Measurements from ENCODE around the gene SCN5A. TPM values are rescaled to one million over a fixed set of nuclear protein-coding genes. Genes with fewer than 3 reads are reported as not detected.

SCN5A gene
- total RNA-seq, 2 experiments from 2014 or later, result 0.20 to 0.52 TPM

DNA sequence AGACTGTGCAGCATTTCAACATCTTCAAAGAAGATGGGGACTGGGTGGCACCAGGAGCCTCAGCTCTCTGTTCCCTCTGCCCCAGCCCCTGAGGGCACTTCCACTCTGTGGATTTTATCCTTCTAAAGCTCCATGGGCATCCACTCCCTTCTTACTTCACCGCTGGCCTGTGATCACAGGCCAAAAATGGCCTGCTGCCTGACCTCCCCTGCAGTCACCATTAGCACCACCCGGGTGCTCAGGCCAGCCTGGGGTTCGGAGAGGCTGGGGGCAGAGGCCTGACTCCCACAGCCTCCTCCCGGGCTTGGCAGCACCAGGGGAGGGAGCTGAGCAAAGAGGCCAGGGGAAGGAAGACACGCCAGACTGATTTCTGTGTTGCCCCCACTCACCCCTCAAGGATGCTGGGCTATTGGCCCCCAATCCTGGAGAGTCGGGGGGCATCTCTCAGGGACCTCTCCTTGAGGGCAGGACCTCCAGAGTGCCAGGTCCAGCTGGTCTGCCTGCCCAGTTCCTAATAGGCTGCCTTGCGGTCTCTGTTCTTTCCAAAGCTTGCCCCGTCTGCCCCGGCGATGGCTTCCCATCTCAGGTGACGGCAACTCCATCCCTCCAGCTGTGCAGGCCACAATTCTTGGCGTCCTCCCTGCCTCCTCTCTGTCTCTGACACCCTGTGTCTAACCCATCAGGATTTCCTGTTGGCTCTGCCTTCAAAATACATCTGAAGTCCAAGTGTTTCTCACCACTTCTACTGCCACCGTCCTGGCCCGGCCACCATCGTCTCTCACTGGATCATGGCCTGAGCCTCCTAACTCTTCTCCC is 86.2 kb downstream of the SCN5A start:
- TF ChIP-seq, protein P1, sequence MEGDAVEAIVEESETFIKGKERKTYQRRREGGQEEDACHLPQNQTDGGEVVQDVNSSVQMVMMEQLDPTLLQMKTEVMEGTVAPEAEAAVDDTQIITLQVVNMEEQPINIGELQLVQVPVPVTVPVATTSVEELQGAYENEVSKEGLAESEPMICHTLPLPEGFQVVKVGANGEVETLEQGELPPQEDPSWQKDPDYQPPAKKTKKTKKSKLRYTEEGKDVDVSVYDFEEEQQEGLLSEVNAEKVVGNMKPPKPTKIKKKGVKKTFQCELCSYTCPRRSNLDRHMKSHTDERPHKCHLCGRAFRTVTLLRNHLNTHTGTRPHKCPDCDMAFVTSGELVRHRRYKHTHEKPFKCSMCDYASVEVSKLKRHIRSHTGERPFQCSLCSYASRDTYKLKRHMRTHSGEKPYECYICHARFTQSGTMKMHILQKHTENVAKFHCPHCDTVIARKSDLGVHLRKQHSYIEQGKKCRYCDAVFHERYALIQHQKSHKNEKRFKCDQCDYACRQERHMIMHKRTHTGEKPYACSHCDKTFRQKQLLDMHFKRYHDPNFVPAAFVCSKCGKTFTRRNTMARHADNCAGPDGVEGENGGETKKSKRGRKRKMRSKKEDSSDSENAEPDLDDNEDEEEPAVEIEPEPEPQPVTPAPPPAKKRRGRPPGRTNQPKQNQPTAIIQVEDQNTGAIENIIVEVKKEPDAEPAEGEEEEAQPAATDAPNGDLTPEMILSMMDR (IDR thresholded peaks at IDR 0.05), result no peak
- intact Hi-C loops (cut with micrococcal nuclease), result no loop called here
- POLR2A ChIA-PET, result no interaction called here
- Mint-ChIP-seq H3K4me1 (ENCODE audit: low read depth) (no peaks in the 10 kb centered on the region), H3K36me3 (ENCODE audit: low read depth) (no peaks in the 10 kb centered on the region), H3K4me3 (no peak overlapping the region), H3K27me3 (no peaks in the 10 kb centered on the region), H3K9me3 (no peaks in the 10 kb centered on the region), H3K27ac (no peak overlapping the region)
- CTCF ChIA-PET, result no interaction called here
- ATAC-seq (no peak), DNase-seq (no peak)

DNA sequence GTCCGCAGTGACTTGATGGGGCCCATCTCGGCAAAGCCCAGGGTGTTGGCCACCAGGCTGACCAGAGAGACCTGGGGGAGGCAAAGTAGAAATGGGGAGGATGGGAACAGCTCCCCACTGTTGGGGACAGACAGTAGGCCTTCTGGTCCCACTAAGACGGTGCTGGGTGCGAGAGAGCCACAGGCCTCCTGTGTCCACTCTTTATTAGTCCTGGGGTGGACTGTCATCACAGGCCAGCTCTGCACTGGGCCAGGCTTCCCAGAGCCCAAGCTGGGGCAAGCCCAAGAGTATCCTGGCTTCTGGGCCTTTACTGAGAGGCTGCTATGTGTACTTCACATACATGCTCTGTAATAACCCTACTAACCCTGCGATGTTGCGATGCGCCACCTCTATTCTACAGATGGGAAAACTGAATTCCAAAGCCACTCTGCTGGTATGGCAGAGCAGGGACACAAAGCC is 87.0 kb downstream of the SCN5A start:
- no peak for ATAC-seq
- TF ChIP-seq, protein P1 (IDR thresholded peaks at IDR 0.05), result no peak
- H3K4me3 Mint-ChIP-seq, result no peak overlapping the region
- DNase-seq, result no peak
- no peaks in the 10 kb centered on the region for H3K27me3 Mint-ChIP-seq
- no peak overlapping the region for H3K27ac Mint-ChIP-seq
- H3K4me1 Mint-ChIP-seq (ENCODE audit: low read depth), result no peaks in the 10 kb centered on the region
- no peaks in the 10 kb centered on the region for H3K36me3 Mint-ChIP-seq (ENCODE audit: low read depth)
- intact Hi-C loops (cut with micrococcal nuclease), result no loop called here
- POLR2A ChIA-PET, result no interaction called here
- no peaks in the 10 kb centered on the region for H3K9me3 Mint-ChIP-seq
- CTCF ChIA-PET, result no interaction called here

DNA sequence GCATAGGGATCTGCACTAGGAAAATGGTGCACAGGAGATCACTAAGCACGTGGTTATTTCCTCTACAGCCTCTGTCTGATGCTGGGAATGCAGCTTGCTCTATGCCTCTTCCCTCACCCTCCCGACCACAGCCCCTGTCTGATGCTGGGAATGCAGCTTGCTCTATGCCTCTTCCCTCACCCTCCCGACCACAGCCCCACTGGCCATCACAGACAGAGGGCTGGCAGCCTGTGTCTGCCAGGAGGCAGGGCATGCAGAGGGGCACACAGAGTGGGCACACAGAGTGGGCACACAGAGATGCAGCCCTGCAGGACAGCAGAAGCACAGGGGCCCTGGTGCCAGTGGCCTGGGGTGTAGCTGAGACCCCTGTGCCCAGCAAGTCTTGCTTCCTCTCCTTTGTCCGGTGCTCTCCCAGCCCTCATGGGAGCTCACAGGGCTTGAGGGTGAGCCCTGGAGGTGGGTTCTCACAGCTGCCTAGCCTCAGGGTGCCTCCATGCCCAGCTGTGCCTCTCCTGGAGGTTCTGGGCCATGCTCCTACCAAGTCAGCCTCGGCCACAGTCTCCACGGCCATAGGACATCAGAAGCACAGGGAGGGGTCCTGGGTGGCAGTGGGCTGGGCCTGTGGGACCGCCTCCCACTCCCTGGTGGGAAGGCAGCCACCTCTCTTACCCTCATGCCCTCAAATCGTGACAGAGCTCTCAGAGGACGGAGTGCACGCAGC is 87.6 kb downstream of the SCN5A start:
- TF ChIP-seq, protein P1 (IDR thresholded peaks at IDR 0.05), result no peak
- ChIA-PET POLR2A (no interaction called here), CTCF (no interaction called here)
- Mint-ChIP-seq H3K36me3 (ENCODE audit: low read depth) (no peaks in the 10 kb centered on the region), H3K9me3 (no peaks in the 10 kb centered on the region), H3K4me1 (ENCODE audit: low read depth) (no peaks in the 10 kb centered on the region), H3K4me3 (no peak overlapping the region), H3K27ac (no peak overlapping the region), H3K27me3 (no peaks in the 10 kb centered on the region)
- DNase-seq (no peak), ATAC-seq (no peak)
- intact Hi-C loops (cut with micrococcal nuclease), result no loop called here

DNA sequence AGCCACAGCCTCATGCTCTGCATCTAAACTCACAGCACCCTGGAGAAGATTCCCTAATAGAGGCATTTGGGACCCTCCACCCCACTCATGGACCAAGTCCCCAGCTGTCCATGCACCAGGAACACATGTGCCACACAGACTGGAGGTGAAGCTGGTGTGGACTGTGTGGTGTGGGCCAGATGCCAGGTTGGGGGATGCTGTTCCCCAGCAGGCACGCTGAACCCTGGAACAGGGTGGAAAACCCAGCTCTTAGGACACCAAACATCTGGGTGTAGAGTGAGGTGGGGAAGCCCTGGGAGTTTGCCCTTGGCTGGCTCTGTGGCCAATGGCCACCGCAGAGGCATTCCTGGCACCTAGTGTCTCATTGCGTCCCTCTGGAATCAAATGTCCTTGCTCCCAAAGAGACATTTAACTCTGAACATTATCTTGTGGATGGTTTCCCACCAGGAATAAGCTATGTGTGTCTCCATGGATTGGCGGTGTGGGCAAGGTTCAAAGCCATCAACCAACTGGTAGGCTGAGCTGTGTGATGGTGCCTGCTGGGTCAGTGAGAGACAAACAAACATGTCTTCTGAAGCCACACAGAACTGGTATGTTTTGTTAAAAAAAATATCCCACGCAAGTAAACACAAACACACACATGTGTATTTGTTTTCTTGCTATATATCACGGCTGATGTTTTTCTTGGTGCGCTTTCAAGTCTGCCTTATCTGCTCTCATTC is 88.3 kb downstream of the SCN5A start:
- Mint-ChIP-seq H3K4me3 (no peak overlapping the region), H3K27me3 (peaks cover 2% of the 10 kb centered on the region), H3K36me3 (ENCODE audit: low read depth) (no peaks in the 10 kb centered on the region), H3K4me1 (ENCODE audit: low read depth) (no peaks in the 10 kb centered on the region), H3K27ac (no peak overlapping the region), H3K9me3 (no peaks in the 10 kb centered on the region)
- ATAC-seq (no peak), DNase-seq (no peak)
- intact Hi-C loops (cut with micrococcal nuclease), result no loop called here
- TF ChIP-seq, protein P1 (IDR thresholded peaks at IDR 0.05), result no peak
- ChIA-PET CTCF (interaction anchor here (1.7 kb wide), 1 partner anchor 86 kb away, joined by 4 read pairs; no protein-coding TSS in a partner anchor), POLR2A (interaction anchor here (1.0 kb wide), 1 partner anchor 13 kb away, joined by 3 read pairs; no protein-coding TSS in a partner anchor)
